Right cardiac atrium (tissue), 5 donors: ENCODE measurements around the gene PPP1R1C. TPM values are rescaled to one million over a fixed set of nuclear protein-coding genes. Genes with fewer than 3 reads are reported as not detected.

Experiments used
- ATAC-seq, 2 donors: fragments of 200-7000 bp; cut with Tn5 transposase; one replicate each; pipeline versions ENCODE4 v1.8.0 to v1.9.1; 2020; ENCODE audit warnings: moderate library complexity in 2 of 2, mild to moderate bottlenecking in 1 of 2
- DNase-seq, 3 donors: peaks; one replicate each; pipeline ENCODE4 v3.0.0-alpha.2; 2020
- H3K27ac ChIP-seq: one replicate; pipeline ENCODE4 v1.5.1; 2013; ENCODE audit warnings: mild to moderate bottlenecking, low read length, control low read depth, moderate library complexity
- H3K27me3 ChIP-seq: one replicate; pipeline ENCODE4 v1.6.1; 2013; ENCODE audit not compliant: control insufficient read depth, insufficient read depth
- H3K4me1 ChIP-seq: one replicate; pipeline ENCODE4 v1.6.1; 2013; ENCODE audit warnings: low read length; ENCODE audit not compliant: control insufficient read depth, insufficient read depth
- H3K4me3 ChIP-seq: one replicate; pipeline ENCODE4 v1.5.1; 2013; ENCODE audit warnings: low read length, control low read depth
- H3K9me3 ChIP-seq: one replicate; pipeline ENCODE4 v1.6.1; 2013; ENCODE audit warnings: low read length; ENCODE audit not compliant: control insufficient read depth
- WGBS: extraction: QIAGEN DNeasy Blood & Tissue Kit; methylation state at CpG from one replicate; pipeline ENCODE4 v1.1.7; 2013; 5-methylcytosine and 5-hydroxymethylcytosine counted together
- intact Hi-C, 4 donors: fragments of 100-400 bp; cut with DNase I; formaldehyde crosslinking; loops; one replicate each; pipeline versions ENCODE4 v1.11.0 to v1.14.0; 2022 to 2023
- polyA plus RNA-seq: library from polyadenylated mRNA; stranded (reverse); fragments of 200-250 nt; gene quantifications from one replicate; pipeline ENCODE4 v1.2.3, GENCODE V29; 2013
- total RNA-seq, 4 donors: library from RNA; stranded (reverse); fragmentation: NEBNext Ultra II Directional; extraction: Animal tissue kit (Norgen Biotek cat#: 25700); gene quantifications; one replicate each; pipeline ENCODE4 v1.2.1, GENCODE V29; 2021
- donor health status: healthy with polysubstance abuse.
- donor health status: DM: no; HTN: yes; CAD: no.
- donor health status: DM: no; HTN: no; CAD: no.
- donor health status: DM: no; HTN: yes; CAD: no; lungs with severe emphysema.
- donor health status: DM: yes; HTN: yes; CAD: no.

PPP1R1C gene
- total and polyA plus RNA-seq, 5 donors = 5.5 to 18.0 (median 12.0) TPM

DNA sequence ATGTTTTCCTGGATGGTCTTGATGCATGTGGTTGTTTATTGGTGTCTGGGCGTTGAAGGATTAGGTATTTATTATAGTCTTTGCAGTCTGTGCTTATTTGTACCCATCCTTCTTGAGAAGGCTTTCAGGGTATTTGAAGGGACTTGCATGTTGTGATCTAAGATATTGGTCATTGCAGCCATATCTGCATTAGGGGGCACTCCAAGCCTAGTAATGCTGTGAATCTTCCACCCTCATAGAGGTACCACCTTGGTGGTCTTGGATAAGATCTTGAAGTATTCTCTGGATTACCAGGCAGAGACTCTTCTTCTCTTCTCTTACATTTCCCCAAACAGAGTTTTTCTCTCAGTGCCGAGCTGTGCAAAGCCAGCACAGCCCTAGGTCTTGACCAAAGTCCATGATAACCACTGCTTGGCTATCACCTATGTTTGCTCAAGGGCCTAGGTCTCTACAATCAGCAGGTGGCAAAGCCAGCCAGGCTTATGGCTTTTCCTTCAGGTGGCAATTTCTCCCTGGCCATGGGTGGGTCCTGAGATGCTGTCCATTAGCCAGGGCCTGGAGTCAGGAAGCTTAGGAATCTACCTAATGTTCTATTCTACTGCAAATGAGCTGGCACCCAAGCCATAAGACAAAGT lies 15.4 kb upstream of the PPP1R1C start:
- Histone ChIP-seq H3K27me3 (no peaks in the 10 kb centered on the region), H3K27ac (no peak overlapping the region), H3K4me1 (peaks cover 1% of the 10 kb centered on the region), H3K4me3 (no peak overlapping the region), H3K9me3 (no peaks in the 10 kb centered on the region)
- intact Hi-C loops = no loop called here
- DNase-seq (no peak), ATAC-seq (no peak)
- 90% methylated on average over 2 of the region's 2 CpGs for WGBS

DNA sequence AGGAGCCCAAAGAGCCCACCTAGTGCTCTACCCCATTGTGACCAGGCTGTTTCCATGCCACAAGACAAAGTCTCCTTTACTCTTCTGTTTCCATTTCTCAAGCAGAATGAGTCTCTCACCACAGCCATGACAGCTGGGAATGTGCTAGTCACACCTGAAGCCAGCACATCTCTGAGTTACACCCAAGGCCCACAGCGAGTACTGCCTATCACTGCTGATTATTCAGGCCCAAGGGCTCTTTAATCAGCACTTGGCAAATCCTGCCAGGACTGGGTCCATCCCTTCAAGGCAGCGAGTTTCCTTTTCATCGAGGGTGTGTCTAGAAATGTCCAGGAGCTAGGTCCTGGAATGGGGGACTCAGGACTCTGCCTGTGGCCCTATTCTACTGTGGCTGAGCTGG lies 14.6 kb upstream of the PPP1R1C start:
- intact Hi-C loops = no loop called here

DNA sequence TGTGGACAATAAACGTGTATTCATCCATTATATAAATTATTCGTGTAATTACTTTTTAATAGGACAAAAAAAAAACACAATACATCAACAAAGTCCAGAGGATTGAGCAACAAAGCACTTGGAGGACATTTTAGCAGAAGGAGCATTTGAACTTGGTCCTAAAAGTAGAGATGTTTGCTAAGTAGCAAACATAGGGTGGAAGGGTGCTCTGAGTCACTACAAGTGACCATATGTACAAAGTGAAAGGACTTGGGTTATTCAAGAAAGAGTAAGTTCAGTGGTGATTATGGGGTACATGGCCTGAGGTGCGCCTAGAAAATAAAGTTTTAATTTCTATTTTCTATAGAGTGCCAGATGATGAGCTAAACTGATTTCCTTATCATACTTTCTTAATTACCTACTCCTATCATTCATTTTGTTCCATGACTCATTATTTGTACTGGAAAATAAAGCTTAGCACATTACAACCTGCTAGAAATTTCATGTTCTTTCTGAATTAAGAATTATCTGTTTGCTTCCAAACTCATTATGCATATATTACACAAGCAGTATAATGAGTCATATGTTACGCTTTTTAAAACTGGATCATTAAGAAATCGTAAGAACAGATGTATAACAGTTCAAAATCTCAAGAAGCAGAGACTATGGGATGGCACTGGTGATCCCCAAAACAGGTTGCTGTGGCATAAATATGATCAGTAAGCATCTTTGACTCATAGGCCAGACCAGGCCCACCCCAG lies 13.1 kb upstream of the PPP1R1C start:
- intact Hi-C loops = no loop called here
- Histone ChIP-seq H3K4me1 (peaks cover 1% of the 10 kb centered on the region), H3K9me3 (no peaks in the 10 kb centered on the region), H3K27me3 (no peaks in the 10 kb centered on the region), H3K4me3 (no peak overlapping the region), H3K27ac (no peak overlapping the region)
- DNase-seq (no peak), ATAC-seq (no peak)
- 87% methylated on average over 5 of the region's 5 CpGs for WGBS

More for the DNA sequence above, 14.6 kb upstream of the PPP1R1C start:
- WGBS = 83% methylated on average over 3 of the region's 3 CpGs
- H3K27ac ChIP-seq = no peak overlapping the region
- peaks cover 1% of the 10 kb centered on the region for H3K4me1 ChIP-seq
- H3K27me3 ChIP-seq = no peaks in the 10 kb centered on the region
- no peaks in the 10 kb centered on the region for H3K9me3 ChIP-seq
- DNase-seq (no peak), ATAC-seq (no peak)
- H3K4me3 ChIP-seq = no peak overlapping the region

DNA sequence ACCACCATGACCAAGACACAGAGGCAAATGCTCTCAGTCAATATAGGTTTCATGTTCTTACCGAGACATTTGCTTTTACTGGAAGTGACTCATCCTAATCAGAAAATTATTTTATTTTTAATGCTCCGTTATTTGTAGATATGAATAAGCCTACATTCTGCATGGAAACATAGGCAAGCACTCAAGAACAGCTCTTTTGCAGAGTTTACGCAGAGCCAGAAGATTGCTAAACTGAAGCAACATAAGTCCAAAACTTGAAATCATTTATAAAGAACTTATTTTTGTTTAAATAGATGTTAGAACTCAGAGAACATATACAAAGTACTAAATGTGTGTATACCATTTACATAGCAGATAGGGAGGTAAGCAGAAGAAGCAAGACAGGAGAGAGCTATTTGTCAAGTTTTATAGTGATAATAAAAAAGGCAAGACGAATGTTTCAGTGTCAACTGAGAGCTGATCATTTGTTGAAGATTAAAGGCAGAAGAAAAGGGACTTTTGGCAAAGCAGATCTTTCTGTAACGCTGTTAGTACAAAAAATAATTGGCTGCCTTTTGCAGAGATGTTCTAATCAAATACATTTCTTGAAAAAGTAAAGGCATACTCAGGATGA lies 12.4 kb upstream of the PPP1R1C start:
- Histone ChIP-seq H3K4me3 (no peak overlapping the region), H3K9me3 (no peaks in the 10 kb centered on the region), H3K4me1 (peaks cover 1% of the 10 kb centered on the region), H3K27me3 (no peaks in the 10 kb centered on the region), H3K27ac (no peak overlapping the region)
- no peak for DNase-seq
- WGBS = 64% methylated on average over 5 of the region's 5 CpGs
- intact Hi-C loops = no loop called here
- no peak for ATAC-seq

DNA sequence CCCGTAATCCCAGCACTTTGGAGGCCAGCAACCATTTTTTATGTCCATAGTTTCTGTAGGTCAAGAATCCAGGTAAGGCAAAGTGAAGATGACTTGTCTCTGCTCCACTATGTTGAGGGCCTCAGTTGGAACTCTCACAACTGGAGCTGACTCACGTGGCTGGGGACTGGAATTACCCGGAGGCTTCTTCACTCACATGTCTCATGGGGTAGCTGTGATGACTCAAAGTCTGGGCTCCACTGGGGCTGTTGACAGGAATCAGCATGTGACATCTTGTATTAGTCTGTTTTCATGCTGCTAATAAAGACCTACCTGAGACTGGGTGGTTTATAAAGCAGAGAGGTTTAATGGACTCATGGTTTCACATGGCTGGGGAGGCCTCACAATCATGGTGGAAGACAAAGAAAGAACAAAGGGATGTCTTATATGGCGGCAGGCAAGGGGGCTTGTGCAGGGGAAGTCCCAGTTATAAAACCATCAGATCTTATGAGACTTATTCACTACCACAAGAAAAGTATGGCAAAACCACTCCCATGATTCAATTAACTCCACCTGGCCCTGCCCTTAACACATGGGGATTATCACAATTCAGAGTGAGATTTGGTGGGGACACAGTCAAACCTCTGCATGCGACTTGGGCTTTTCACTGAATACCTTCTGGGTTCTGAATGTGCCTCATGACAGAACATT lies 7.8 kb upstream of the PPP1R1C start:
- no peaks in the 10 kb centered on the region for H3K9me3 ChIP-seq
- WGBS = 84% methylated on average over 5 of the region's 5 CpGs
- H3K27ac ChIP-seq = no peak overlapping the region
- H3K27me3 ChIP-seq = no peaks in the 10 kb centered on the region
- DNase-seq (no peak), ATAC-seq (no peak)
- H3K4me1 ChIP-seq = no peaks in the 10 kb centered on the region
- H3K4me3 ChIP-seq = no peak overlapping the region
- intact Hi-C loops = no loop called here

DNA sequence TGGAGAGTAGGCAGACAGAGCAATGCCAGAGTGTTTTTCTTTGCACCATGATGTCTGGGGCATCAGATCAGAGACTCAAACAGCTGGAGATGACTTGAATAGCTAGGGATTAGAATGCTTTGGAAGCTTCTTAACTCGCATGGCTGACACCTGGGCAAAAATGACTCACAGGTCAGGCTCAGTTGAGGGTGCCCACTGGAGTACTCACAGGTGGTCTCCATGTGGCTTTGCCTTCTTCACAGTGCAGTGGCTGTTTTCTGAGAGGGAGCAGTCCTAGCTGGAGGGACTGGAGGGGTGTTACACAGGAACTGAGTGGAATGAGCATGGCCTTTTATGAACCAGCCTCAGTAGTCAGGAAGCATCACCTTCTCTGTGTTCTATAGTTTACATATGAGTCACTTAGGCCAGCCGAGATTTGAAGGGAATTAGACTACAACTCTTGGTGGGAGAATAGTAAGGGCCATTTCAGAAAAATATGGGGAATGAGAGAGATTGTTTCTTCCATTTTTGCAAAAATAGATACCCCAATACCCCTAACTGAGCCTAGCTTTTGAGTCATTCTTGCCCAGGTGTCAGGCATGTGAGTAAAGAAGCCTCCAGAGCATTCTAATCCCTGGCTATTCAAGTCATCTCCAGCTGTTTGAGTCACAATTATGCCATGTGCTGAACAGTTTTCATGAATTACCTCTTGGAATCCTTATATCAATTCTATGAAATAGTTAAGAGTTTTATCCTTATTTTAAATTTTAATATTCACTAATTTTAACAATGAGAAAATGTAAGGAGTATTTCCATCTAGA lies 7.1 kb upstream of the PPP1R1C start:
- no peaks in the 10 kb centered on the region for H3K27me3 ChIP-seq
- H3K4me1 ChIP-seq = no peaks in the 10 kb centered on the region
- no peak overlapping the region for H3K4me3 ChIP-seq
- H3K27ac ChIP-seq = no peak overlapping the region
- H3K9me3 ChIP-seq = no peaks in the 10 kb centered on the region
- no peak for DNase-seq
- intact Hi-C loops = no loop called here
- WGBS = 82% methylated on average over 2 of the region's 2 CpGs
- ATAC-seq = no peak

DNA sequence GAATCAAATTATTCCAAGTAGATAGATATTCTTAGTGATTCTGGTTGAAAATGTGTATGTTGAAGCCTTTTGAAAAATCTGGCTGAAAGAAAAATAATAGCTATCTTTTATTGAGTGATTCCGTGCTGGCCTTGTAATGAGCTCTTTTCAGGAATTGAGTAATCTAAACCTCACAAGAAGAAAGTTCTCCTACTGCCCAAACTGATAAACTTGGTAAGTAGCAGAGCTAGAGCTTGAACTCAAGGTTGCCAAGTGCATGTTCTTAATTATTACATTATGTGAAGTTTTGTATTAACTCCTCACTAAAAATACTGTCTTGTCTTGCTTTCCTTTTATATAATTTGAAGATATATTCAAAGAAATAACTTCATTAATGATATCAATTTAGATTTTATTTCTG lies 1.6 kb upstream of the PPP1R1C start:
- WGBS = 59% methylated on average over 1 of the region's 1 CpG
- ATAC-seq (peak in 1 of 2 donors; percentile 49), DNase-seq (no peak)
- intact Hi-C loops = no loop called here
- Histone ChIP-seq H3K27me3 (no peaks in the 10 kb centered on the region), H3K4me1 (peaks cover 2% of the 10 kb centered on the region), H3K4me3 (no peak overlapping the region), H3K27ac (no peak overlapping the region), H3K9me3 (no peaks in the 10 kb centered on the region)

DNA sequence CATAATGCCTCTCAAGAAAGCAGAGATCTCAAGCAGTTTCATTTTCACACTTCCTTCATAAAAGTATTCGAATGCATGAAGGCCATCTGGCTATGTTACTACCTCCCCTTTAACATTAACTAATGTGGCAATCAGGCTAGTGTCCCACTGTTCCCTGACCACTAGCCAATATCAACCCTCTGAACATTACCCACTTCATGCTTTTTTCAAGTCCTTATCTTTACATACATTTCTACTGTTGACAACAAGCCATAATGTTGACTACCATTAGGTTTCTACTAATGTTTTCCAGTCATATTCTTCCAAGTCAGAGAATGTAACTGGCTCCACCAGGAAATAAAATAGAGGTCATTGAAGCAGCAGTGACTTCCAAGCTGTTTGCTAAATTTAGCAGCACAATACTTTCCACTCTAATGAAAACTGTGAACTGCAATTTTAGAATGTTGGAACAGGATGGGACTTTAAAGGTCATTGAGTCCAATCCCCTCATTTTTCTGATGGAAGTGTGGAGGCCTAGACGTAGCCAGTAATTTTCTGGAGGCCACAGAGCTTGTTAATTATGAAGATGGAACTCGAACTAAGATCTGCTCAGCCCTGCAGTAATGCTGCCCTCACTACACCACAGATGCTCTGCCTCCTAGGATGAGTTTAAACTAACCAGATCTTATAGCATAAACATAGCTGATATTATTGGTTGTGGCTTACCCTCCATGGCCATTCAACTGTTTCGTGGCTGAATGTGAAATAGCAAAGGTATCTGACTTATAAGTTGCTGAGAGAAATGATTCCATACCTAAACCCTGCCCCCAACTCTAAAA lies 630 bp upstream of the PPP1R1C start:
- Histone ChIP-seq H3K4me3 (no peak overlapping the region), H3K9me3 (no peaks in the 10 kb centered on the region), H3K27ac (peak overlapping the region; percentile 75), H3K27me3 (no peaks in the 10 kb centered on the region), H3K4me1 (peaks cover 2% of the 10 kb centered on the region)
- intact Hi-C loops = no loop called here
- DNase-seq (no peak), ATAC-seq (peak; percentile 70 to 73)
- WGBS = 48% methylated on average over 4 of the region's 4 CpGs

DNA sequence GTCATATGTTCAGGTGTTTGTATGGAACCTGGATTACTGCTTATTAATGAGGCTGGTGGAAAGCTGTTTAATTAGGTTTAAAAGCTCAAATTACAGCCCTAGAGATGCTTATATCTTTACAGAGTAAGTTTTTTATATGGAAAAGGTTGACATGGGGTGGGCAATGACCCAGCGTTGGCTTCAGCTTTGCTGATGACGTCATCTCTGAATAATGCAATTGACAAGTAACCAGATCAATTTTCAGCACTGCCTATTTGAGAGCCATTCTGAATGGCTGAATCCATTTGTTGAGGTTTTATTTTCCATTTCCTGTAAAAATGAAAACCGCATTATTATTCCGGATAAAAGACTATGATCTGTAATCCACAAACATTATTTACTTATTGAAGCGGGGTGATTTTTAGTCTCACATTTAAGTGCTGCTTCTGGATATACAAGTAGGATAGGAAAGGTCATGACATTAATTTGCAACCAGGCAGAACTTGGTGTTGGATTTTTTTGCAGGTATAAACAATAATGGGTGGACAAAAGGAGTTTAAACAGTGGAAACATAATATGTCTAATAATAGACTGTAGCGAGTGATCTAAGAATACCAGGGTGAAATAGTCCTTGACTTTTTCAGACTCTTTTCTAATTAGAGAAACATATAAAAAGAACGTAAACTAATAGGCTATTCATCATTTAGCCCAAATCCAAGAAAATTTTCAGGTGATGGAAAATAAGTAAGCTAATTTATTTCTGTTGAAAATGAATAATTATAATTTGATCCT lies 2.7 kb downstream of the PPP1R1C start:
- peaks cover 2% of the 10 kb centered on the region for H3K4me1 ChIP-seq
- no peaks in the 10 kb centered on the region for H3K27me3 ChIP-seq
- DNase-seq (no peak), ATAC-seq (no peak)
- H3K27ac ChIP-seq = no peak overlapping the region
- WGBS = 58% methylated on average over 7 of the region's 7 CpGs
- H3K9me3 ChIP-seq = no peaks in the 10 kb centered on the region
- intact Hi-C loops = no loop called here
- H3K4me3 ChIP-seq = no peak overlapping the region
